Measurements from ENCODE around the gene IDH2. TPM values are rescaled to one million over a fixed set of nuclear protein-coding genes. Genes with fewer than 3 reads are reported as not detected.

IDH2 gene
- total RNA-seq, 1 donor from 2014 or later = 49.7 TPM

DNA sequence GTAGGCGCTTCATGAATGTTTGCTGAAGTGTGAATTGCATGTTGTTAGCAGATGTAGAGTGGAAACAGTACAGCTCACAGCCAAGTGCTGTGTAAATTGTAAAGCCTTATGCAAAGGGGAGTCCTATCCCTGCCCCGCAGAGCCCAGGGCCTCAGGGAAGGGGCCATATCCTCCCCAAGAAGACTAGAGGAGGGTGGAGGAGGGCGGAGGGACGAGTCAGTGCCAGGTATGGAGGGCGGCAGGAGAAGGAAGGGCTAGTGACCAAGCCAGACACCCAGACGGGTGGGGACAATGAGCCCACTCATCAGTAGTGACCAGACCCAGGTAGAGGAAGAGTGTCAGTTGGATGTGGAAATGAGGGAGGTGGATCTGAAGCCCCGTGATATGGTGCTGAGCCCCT lies 56.0 kb downstream of the IDH2 start:
- H3K4me3 ChIP-seq = no peak overlapping the region
- H3K9me3 ChIP-seq = no peaks in the 10 kb centered on the region
- H3K4me1 ChIP-seq = peaks cover 0 to 10% of the 10 kb centered on the region in 2 donors
- H3K27ac ChIP-seq = no peak overlapping the region
- DNase-seq (ENCODE audit: low spot score in 2 of 2) = no peak
- no peak for TF ChIP-seq CTCF (IDR thresholded peaks at IDR 0.05)
- no peaks in the 10 kb centered on the region for H3K27me3 ChIP-seq
- intact Hi-C loops (cut with DNase I) = no loop called here
- H3K36me3 ChIP-seq = no peaks in the 10 kb centered on the region

DNA sequence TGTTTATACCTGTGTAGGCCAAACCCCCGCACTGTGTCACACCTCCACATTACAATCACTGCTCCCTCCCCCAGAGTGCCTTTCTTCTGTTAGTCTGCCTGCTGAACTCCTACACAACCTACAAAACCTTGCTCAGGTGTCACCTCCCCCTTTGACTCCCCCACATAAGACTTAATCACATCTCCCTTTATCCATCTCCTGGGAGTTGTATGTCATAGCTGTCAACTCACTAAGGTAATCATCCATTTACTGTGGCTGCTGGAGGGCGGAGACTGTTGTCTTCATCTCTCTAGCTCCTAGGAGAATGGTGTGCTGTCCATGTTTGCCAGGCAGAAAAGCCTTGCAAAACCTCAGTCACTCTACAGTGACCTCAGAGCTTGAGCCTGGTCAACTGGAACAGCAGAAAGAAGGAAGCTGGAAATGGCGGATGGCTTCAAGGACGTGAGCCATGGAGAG lies 57.3 kb downstream of the IDH2 start:
- no peaks in the 10 kb centered on the region for H3K27me3 ChIP-seq
- peaks cover 0 to 10% of the 10 kb centered on the region in 2 donors for H3K4me1 ChIP-seq
- TF ChIP-seq CTCF (IDR thresholded peaks at IDR 0.05) = no peak
- no peak for DNase-seq (ENCODE audit: low spot score in 2 of 2)
- H3K27ac ChIP-seq = no peak overlapping the region
- intact Hi-C loops (cut with DNase I) = no loop called here
- H3K9me3 ChIP-seq = no peaks in the 10 kb centered on the region
- H3K4me3 ChIP-seq = no peak overlapping the region
- no peaks in the 10 kb centered on the region for H3K36me3 ChIP-seq

DNA sequence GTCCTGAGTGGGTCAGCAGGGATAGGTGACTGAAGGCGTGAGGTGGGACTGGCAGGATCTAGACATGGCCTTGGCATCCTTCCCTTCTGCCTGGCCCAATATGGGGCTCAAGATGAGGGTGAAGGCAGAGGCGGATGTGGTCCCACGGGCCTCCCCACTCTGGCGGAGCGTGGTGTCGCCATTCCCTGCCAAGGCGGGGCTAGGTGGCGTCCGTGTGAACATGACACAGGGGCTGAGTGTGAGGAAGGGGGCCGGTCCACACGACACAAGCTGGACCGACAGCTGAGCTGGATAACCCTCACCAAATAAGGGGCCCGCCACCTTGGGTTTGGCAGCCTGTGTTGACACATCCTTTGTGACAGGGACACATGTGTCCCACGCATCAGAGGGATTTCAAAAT lies 58.1 kb downstream of the IDH2 start:
- peaks cover 0 to 10% of the 10 kb centered on the region in 2 donors for H3K4me1 ChIP-seq
- no peak for DNase-seq (ENCODE audit: low spot score in 2 of 2)
- intact Hi-C loops (cut with DNase I) = no loop called here

DNA sequence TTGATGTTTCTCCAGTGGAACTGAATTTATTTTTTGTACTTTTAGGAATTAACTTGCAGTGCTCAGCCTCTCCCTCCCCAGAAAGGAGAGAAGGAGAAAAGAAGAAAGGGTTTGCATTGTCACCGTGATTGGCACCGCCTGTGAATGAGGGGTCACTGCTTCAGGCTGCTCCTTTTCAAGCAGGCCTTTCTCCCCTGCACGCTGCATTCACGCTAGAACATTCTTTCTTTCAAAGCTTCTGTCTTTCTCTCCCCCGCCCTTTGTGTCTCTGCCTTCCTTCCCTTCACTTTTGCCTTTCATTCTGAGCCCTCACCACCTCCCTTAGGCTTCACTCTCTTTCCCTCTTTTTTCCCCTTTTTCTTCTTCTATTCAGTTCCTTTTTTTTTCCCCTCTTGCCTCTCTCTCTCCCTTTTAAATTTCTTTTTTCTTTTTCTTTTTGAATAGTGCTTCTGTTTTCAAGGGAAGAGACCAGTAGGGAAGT lies 58.7 kb downstream of the IDH2 start:
- Histone ChIP-seq H3K4me3 (no peak overlapping the region), H3K4me1 (peaks cover 0 to 10% of the 10 kb centered on the region in 2 donors), H3K36me3 (no peaks in the 10 kb centered on the region), H3K9me3 (no peaks in the 10 kb centered on the region), H3K27me3 (no peaks in the 10 kb centered on the region), H3K27ac (no peak overlapping the region)
- no peak for TF ChIP-seq CTCF (IDR thresholded peaks at IDR 0.05)
- DNase-seq (ENCODE audit: low spot score in 2 of 2) = no peak
- intact Hi-C loops (cut with DNase I) = no loop called here

More for the DNA sequence above, 58.1 kb downstream of the IDH2 start:
- no peak for TF ChIP-seq CTCF (IDR thresholded peaks at IDR 0.05)
- Histone ChIP-seq H3K27ac (no peak overlapping the region), H3K36me3 (no peaks in the 10 kb centered on the region), H3K27me3 (no peaks in the 10 kb centered on the region), H3K4me3 (no peak overlapping the region), H3K9me3 (no peaks in the 10 kb centered on the region)

- no peaks in the 10 kb centered on the region for H3K27me3 ChIP-seq
- no peaks in the 10 kb centered on the region for H3K36me3 ChIP-seq
- no peak for DNase-seq (ENCODE audit: low spot score in 2 of 2)
- H3K9me3 ChIP-seq = no peaks in the 10 kb centered on the region
- no peak overlapping the region for H3K27ac ChIP-seq
- TF ChIP-seq CTCF (IDR thresholded peaks at IDR 0.05) = no peak
- intact Hi-C loops (cut with DNase I) = no loop called here
- H3K4me3 ChIP-seq = no peak overlapping the region
- peaks cover 0 to 10% of the 10 kb centered on the region in 2 donors for H3K4me1 ChIP-seq
Measured at GRCh38 chr15:90042766-90043529, 59.3 kb downstream of the IDH2 start.

Data from ascending aorta (tissue), 2 donors.